NT2/D1 (cell line): ENCODE measurements around the gene ATP1A1.

Experiments used
- YY1 ChIP-seq: IDR thresholded peaks from 2 replicates; pipeline ENCODE4 v1.6.1; 2011; ENCODE audit not compliant: insufficient read length, insufficient read depth
- ZNF274 ChIP-seq: IDR thresholded peaks from 2 replicates; pipeline ENCODE4 v1.6.1; 2011; ENCODE audit warnings: mild to moderate bottlenecking, low read depth, low read length

DNA sequence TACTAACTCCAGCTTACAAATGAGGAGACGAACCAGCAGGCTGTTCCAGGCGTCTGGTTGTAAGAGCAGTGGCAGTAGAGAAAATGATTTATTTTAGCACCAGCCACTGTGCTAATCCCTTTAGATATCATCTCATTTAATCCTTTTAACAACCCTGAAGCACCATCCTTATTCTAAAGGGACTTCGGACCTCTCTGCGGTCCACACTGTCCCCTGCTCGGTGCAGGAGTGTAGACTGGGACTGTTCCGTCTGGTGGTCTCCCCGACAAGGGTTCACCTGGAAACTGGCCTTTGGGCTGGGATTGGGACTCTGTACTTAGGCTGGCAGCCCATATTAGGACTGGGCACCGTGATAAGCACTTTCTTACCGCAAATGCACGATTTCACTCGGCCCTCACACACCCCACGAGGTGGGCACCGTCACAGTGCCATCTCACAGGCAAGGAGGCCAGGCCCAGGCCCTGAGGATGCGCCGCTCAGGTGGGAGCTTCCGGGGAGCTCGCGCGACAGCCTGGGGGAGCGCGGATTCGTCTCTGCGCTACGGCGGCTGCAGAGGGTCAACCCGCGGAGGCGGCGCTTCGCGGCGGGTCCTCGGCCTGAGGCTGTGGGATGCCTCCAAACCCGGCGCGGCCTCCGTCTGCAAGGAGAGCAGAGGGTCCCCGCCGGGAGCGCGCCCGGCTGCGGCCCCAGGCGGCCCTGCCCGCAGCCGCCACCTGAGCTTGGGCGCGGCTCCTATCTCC lies 45.2 kb downstream of the ATP1A1 start:
- TF ChIP-seq ZNF274 (no peak), YY1 (no peak)
